Neuronal stem cell (in vitro differentiated cells): ENCODE results near the gene NARS2.

Experiments used
- DNase-seq: peaks from one replicate; pipeline ENCODE4 v3.0.0-alpha.2; 2013; ENCODE audit warnings: low spot score
- H2AFZ ChIP-seq: one replicate; pipeline ENCODE4 v1.6.1; 2013; ENCODE audit warnings: mild to moderate bottlenecking, low read length, inconsistent platforms
- H2AK5ac ChIP-seq: 2 replicates; pipeline ENCODE4 v1.6.1; 2013; ENCODE audit warnings: low read depth, mild to moderate bottlenecking, inconsistent platforms, low read length, moderate library complexity, mixed read lengths
- H2BK120ac ChIP-seq: 2 replicates; pipeline ENCODE4 v1.6.1; 2013; ENCODE audit warnings: low read depth, mild to moderate bottlenecking, inconsistent platforms, low read length, moderate library complexity, mixed read lengths
- H2BK12ac ChIP-seq: one replicate; pipeline ENCODE4 v1.6.1; 2013; ENCODE audit warnings: low read length, inconsistent platforms
- H2BK15ac ChIP-seq: 2 replicates; pipeline ENCODE4 v1.6.1; 2013; ENCODE audit warnings: mild to moderate bottlenecking, low read length, inconsistent platforms, mixed read lengths
- H2BK5ac ChIP-seq: one replicate; pipeline ENCODE4 v1.6.1; 2013; ENCODE audit warnings: inconsistent platforms, mild to moderate bottlenecking, low read length, moderate library complexity
- H3K14ac ChIP-seq: one replicate; pipeline ENCODE4 v1.6.1; 2013; ENCODE audit warnings: low read length, inconsistent platforms
- H3K18ac ChIP-seq: 2 replicates; pipeline ENCODE4 v1.6.1; 2013; ENCODE audit warnings: low read length, inconsistent platforms
- H3K23ac ChIP-seq: 2 replicates; pipeline ENCODE4 v1.6.1; 2013; ENCODE audit warnings: low read depth, mild to moderate bottlenecking, mixed read lengths, low read length, inconsistent platforms; ENCODE audit not compliant: poor library complexity
- H3K27ac ChIP-seq: replicated peaks from 3 replicates; pipeline ENCODE4 v1.5.1; 2013; ENCODE audit warnings: low read length, inconsistent platforms
- H3K27me3 ChIP-seq, 3 experiments: 2 replicates each; pipeline ENCODE4 v1.6.1; 2013; ENCODE audit warnings: low read length in 3 of 3, mild to moderate bottlenecking in 2 of 3, inconsistent platforms in 1 of 3, low read depth in 1 of 3, mixed read lengths in 1 of 3, moderate library complexity in 1 of 3; ENCODE audit not compliant: control insufficient read depth in 3 of 3, insufficient read depth in 3 of 3
- H3K36me3 ChIP-seq, 2 donors: replicated peaks in 1 of 2; 2 replicates each; pipeline ENCODE4 v1.6.1; 2013; ENCODE audit warnings: low read length in 2 of 2; ENCODE audit not compliant: control insufficient read depth in 2 of 2, insufficient read depth in 2 of 2
- H3K4ac ChIP-seq: 2 replicates; pipeline ENCODE4 v1.6.1; 2013; ENCODE audit warnings: inconsistent platforms, mild to moderate bottlenecking, low read length, moderate library complexity
- H3K4me1 ChIP-seq, 2 donors: 1 replicate in 1 of 2; 2 replicates in 1 of 2; pipeline ENCODE4 v1.6.1; 2013; ENCODE audit warnings: low read length in 2 of 2, low read depth in 1 of 2; ENCODE audit not compliant: control insufficient read depth in 2 of 2, insufficient read depth in 1 of 2
- H3K4me2 ChIP-seq: one replicate; pipeline ENCODE4 v1.6.1; 2013; ENCODE audit warnings: mild to moderate bottlenecking, low read length, inconsistent platforms; ENCODE audit not compliant: insufficient read depth, poor library complexity, severe bottlenecking
- H3K4me3 ChIP-seq, 2 donors: 2 replicates each; pipeline ENCODE4 v1.5.1; 2013; ENCODE audit warnings: low read length in 2 of 2, mild to moderate bottlenecking in 2 of 2, inconsistent platforms in 1 of 2, moderate library complexity in 1 of 2
- H3K79me1 ChIP-seq: one replicate; pipeline ENCODE4 v1.6.1; 2013; ENCODE audit warnings: low read depth, mild to moderate bottlenecking, inconsistent platforms, low read length, moderate library complexity
- H3K9ac ChIP-seq: one replicate; pipeline ENCODE4 v1.6.1; 2013; ENCODE audit warnings: mild to moderate bottlenecking, low read depth, low read length, inconsistent platforms; ENCODE audit not compliant: poor library complexity
- H3K9me3 ChIP-seq, 2 donors: replicated peaks in 1 of 2; 2 replicates each; pipeline versions ENCODE3 to v1.6.1; 2013; ENCODE audit warnings: low read length in 2 of 2, mild to moderate bottlenecking in 2 of 2, inconsistent platforms in 1 of 2, low read depth in 1 of 2, mixed read lengths in 1 of 2, moderate library complexity in 1 of 2; ENCODE audit not compliant: control insufficient read depth in 2 of 2, insufficient read depth in 1 of 2
- H4K8ac ChIP-seq: one replicate; pipeline ENCODE4 v1.6.1; 2013; ENCODE audit warnings: low read depth, mild to moderate bottlenecking, inconsistent platforms, low read length, moderate library complexity
- H4K91ac ChIP-seq: one replicate; pipeline ENCODE4 v1.6.1; 2013; ENCODE audit warnings: low read length, low read depth, mild to moderate bottlenecking, inconsistent platforms; ENCODE audit not compliant: poor library complexity
- WGBS, 2 donors: extraction: QIAGEN DNeasy Blood & Tissue Kit; methylation state at CpG; one replicate each; pipeline ENCODE4 v1.1.7; 2013; ENCODE audit warnings: missing lambda C conversion rate in 2 of 2, mixed read lengths in 1 of 2; ENCODE audit not compliant: insufficient read length in 2 of 2, insufficient replicate concordance in 1 of 2; ENCODE audit errors: extremely low coverage in 2 of 2; 5-methylcytosine and 5-hydroxymethylcytosine counted together

The NARS2 gene

DNA sequence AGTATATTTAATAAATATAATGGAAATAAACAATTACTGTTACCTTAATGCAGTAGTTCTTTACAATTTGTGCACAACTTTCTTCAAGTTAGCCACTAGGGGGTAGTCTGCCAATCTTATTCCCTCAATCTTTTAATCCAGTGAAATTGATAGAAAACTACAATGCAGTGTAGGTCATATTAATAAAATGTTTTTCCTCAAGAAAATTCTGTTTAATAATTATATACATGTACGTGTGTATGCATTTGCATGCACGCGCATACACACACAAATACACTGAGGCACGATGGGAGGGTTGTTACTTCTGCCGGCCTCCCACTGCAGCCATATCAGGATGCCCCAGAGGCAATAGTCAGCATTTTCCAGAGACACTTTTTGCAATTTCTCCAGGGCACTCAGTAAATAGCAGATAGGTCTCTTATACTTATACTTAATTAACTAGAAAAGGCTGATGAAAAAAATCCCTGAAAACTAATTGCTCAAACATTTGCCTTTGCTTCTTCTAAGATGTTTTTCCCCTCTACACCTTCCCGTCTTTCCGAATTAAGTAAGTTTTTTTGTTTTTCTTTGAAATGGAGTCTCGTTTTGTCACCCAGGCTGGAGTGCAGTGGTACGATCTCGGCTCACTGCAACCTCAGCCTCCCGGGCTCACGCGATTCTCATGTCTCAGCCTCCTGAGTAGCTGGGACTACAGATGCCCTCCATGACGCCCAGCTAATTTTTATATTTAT, 160.2 kb downstream of the NARS2 start:
- Histone ChIP-seq H3K18ac (no peak overlapping the region), H2BK5ac (no peak overlapping the region), H2BK12ac (no peak overlapping the region), H3K4me2 (no peak overlapping the region), H3K9ac (no peak overlapping the region), H3K9me3 (peaks cover 0 to 16% of the 10 kb centered on the region in 2 donors), H2BK15ac (no peak overlapping the region), H3K4me3 (no peak overlapping the region), H2AK5ac (no peak overlapping the region), H2BK120ac (no peak overlapping the region), H2AFZ (no peak overlapping the region), H4K91ac (no peak overlapping the region), H3K27me3 (no peaks in the 10 kb centered on the region), H3K36me3 (no peaks in the 10 kb centered on the region), H3K79me1 (no peaks in the 10 kb centered on the region), H4K8ac (no peak overlapping the region), H3K27ac (no peak overlapping the region), H3K23ac (no peak overlapping the region), H3K4me1 (peaks cover 7 to 8% of the 10 kb centered on the region in 2 donors), H3K14ac (no peak overlapping the region), H3K4ac (no peak overlapping the region)
- no peak for DNase-seq
- WGBS, 2 donors, result no CpG with 5 or more reads among the region's 14 CpGs

DNA sequence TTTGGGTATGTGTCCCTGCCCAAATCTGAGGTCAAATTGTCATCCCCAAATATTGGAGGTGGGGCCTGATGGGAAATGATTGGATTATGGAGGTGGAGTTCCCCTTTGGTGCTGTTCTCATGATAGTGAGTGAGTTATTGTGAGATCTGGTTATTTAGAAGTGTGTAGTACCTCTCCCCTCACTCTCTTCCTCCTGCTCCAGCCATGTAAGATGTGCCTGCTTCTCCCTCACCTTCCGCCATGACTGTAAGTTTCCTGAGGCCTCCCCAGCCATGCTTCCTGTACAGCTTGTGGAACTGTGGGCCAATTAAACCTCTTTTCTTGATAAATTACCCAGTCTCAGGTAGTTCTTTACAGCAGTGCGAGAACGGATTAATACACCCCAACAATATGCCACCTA, 166.0 kb downstream of the NARS2 start:
- Histone ChIP-seq H3K4ac (no peak overlapping the region), H3K9ac (no peak overlapping the region), H3K36me3 (peaks cover 5 to 8% of the 10 kb centered on the region in 2 donors), H3K18ac (no peak overlapping the region), H3K27ac (no peak overlapping the region), H3K23ac (no peak overlapping the region), H3K14ac (no peak overlapping the region), H4K91ac (no peak overlapping the region), H3K4me2 (no peak overlapping the region), H2BK15ac (no peak overlapping the region), H3K79me1 (no peaks in the 10 kb centered on the region), H2BK12ac (no peak overlapping the region), H2BK120ac (no peak overlapping the region), H3K4me1 (no peaks in the 10 kb centered on the region), H3K9me3 (peaks cover 0 to 47% of the 10 kb centered on the region in 2 donors), H2BK5ac (no peak overlapping the region), H2AK5ac (no peak overlapping the region), H3K27me3 (no peaks in the 10 kb centered on the region), H3K4me3 (peak overlapping the region in 1 of 2 donors; percentile 41), H2AFZ (no peak overlapping the region), H4K8ac (no peak overlapping the region)
- DNase-seq, result no peak
- no CpG with 5 or more reads among the region's 3 CpGs for WGBS, 2 donors

DNA sequence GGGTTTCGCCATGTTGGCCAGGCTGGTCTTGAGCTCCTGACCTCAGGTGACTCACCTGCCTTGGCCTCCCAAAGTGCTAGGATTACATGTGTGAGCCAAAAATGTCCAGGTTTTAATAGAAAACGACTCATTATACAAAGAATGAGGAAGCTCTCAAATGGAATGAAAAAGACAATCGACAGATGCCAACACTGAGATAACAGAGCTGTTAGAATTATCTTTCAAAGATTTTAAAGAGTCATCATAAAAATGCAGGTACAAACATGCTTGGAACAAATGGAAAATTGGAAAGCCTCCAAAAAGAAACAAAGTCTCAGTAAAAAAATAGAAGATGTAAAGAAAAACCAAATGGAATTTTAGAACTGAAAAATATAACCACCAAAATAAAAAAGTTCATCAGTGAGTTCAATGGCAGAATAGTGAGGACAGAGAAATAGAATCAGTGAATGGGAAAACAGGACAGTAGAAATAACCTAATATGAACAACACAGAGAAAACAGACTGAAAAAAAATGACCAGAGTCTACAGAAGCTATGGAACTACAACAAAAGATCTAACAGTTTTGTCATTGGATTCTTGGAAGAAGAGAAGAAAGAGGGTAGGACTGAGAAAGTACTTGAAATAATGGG, 168.0 kb downstream of the NARS2 start:
- no peak overlapping the region for H2BK15ac ChIP-seq
- no peak overlapping the region for H2AK5ac ChIP-seq
- no peak overlapping the region for H3K14ac ChIP-seq
- peaks cover 0 to 59% of the 10 kb centered on the region in 2 donors for H3K9me3 ChIP-seq
- H2BK120ac ChIP-seq, result no peak overlapping the region
- H3K4ac ChIP-seq, result no peak overlapping the region
- no peak overlapping the region for H4K91ac ChIP-seq
- H3K18ac ChIP-seq, result no peak overlapping the region
- H3K4me1 ChIP-seq, result no peaks in the 10 kb centered on the region
- no peak overlapping the region for H3K4me2 ChIP-seq
- no peak overlapping the region for H3K9ac ChIP-seq
- H3K36me3 ChIP-seq, result peaks cover 7 to 8% of the 10 kb centered on the region in 2 donors
- H3K27ac ChIP-seq, result no peak overlapping the region
- no peaks in the 10 kb centered on the region for H3K27me3 ChIP-seq
- WGBS, 2 donors, result no CpG with 5 or more reads among the region's 3 CpGs
- H2BK12ac ChIP-seq, result no peak overlapping the region
- H2AFZ ChIP-seq, result no peak overlapping the region
- no peaks in the 10 kb centered on the region for H3K79me1 ChIP-seq
- no peak overlapping the region for H3K4me3 ChIP-seq
- no peak overlapping the region for H4K8ac ChIP-seq
- H3K23ac ChIP-seq, result no peak overlapping the region
- no peak for DNase-seq
- H2BK5ac ChIP-seq, result no peak overlapping the region

GRCh38 chr11:78405805-78406204, 168.9 kb downstream of the NARS2 start:
- Histone ChIP-seq H3K4me3 (peak overlapping the region in 1 of 2 donors; percentile 22), H4K8ac (no peak overlapping the region), H2BK15ac (no peak overlapping the region), H2AFZ (no peak overlapping the region), H3K36me3 (peaks cover 7 to 8% of the 10 kb centered on the region in 2 donors), H3K79me1 (no peaks in the 10 kb centered on the region), H3K9ac (no peak overlapping the region), H3K4me2 (no peak overlapping the region), H2BK5ac (no peak overlapping the region), H4K91ac (no peak overlapping the region), H3K27ac (no peak overlapping the region), H3K4ac (no peak overlapping the region), H3K27me3 (no peaks in the 10 kb centered on the region), H2AK5ac (no peak overlapping the region), H3K9me3 (peaks cover 0 to 54% of the 10 kb centered on the region in 2 donors), H3K18ac (no peak overlapping the region), H2BK120ac (no peak overlapping the region), H3K14ac (no peak overlapping the region), H3K23ac (no peak overlapping the region), H3K4me1 (peaks cover 0 to 2% of the 10 kb centered on the region in 2 donors), H2BK12ac (no peak overlapping the region)
- WGBS, 2 donors, result no CpG with 5 or more reads among the region's 2 CpGs
- DNase-seq, result no peak
